GM19193 (cell line): Measurements from ENCODE around the gene CRYBA1.

Experiments
- POLR2A ChIP-seq: IDR thresholded peaks from 4 replicates; pipeline ENCODE4 v1.6.1; 2011; ENCODE audit not compliant: insufficient read depth, insufficient read length; ENCODE audit errors: extremely low read depth

Gene CRYBA1

GRCh38 chr17:29292992-29293889, 46.6 kb downstream of the CRYBA1 start:
- peak; percentile 46 for TF ChIP-seq POLR2A

- TF ChIP-seq POLR2A: peak; percentile 99
Observed at GRCh38 chr17:29293890-29294579, 47.4 kb downstream of the CRYBA1 start, which contains the start of gene NUFIP2. Gene NUFIP2, minus strand, starts transcription at chr17:29294148. Its CDS starts 89 bp downstream, at chr17:29294059.

GRCh38 chr17:29294580-29294900, 47.9 kb downstream of the CRYBA1 start:
- TF ChIP-seq POLR2A: no peak

GRCh38 chr17:29295420-29295819, 48.8 kb downstream of the CRYBA1 start:
- no peak for TF ChIP-seq POLR2A

- TF ChIP-seq POLR2A: no peak
Observed at GRCh38 chr17:29299031-29299430, 52.4 kb downstream of the CRYBA1 start.

GRCh38 chr17:29303386-29303785, 56.7 kb downstream of the CRYBA1 start:
- no peak for TF ChIP-seq POLR2A
